GM12878 (cell line): ENCODE data around the gene COBLL1. TPM values are rescaled to one million over a fixed set of nuclear protein-coding genes. Genes with fewer than 3 reads are reported as not detected.
"Not testable (repeated sequence)": the region's sequence is repeated elsewhere in the genome, so short reads cannot be mapped to it uniquely, and the experiment has no call there.

Experiments
- ATAC-seq: fragments of 200-7000 bp; cut with Tn5 transposase; 3 replicates; pipeline ENCODE4 v1.9.1; 2020; ENCODE audit warnings: mild to moderate bottlenecking, moderate library complexity
- BruUV-seq: library from RNA; stranded (reverse); fragments of 400-500 nt; replicated peaks from 2 replicates; lab custom pipeline; 2021; lab: Mats Ljungman, UMichigan
- CTCF ChIA-PET: fragments of 300-600 bp; sonication (Branson Sonifier 250); formaldehyde crosslinking; extraction: SDS; loops from one replicate; lab custom pipeline; 2021; ENCODE audit warnings: inconsistent platforms; lab: Yijun Ruan, JAX
- POLR2A ChIA-PET: fragments of 350-600 bp; formaldehyde crosslinking; extraction: SDS; loops from one replicate; lab custom pipeline; 2021; ENCODE audit warnings: inconsistent platforms; lab: Charles Lee
- RAD21 ChIA-PET: fragments of 300-600 bp; sonication (Branson Sonifier 250); formaldehyde crosslinking; loops from one replicate; lab custom pipeline; 2023; ENCODE audit warnings: antibody characterized with exemption; ENCODE audit not compliant: unreplicated experiment; lab: Charles Lee
- SMC1A ChIA-PET: fragments of 300-600 bp; sonication (Branson Sonifier 250); formaldehyde crosslinking; loops from one replicate; lab custom pipeline; 2023; ENCODE audit not compliant: unreplicated experiment, uncharacterized antibody; lab: Charles Lee
- DNase-seq: peaks from one replicate; pipeline ENCODE4 v3.0.0-alpha.2; 2011; ENCODE audit warnings: low read depth, low spot score
- FAIRE-seq: peaks from 3 replicates; lab custom pipeline; 2011; peaks lifted over from hg19 to GRCh38; lab: Jason Lieb, UNC
- H2AFZ ChIP-seq: 2 replicates; pipeline ENCODE4 v1.6.0; 2011; ENCODE audit warnings: low read depth, low read length, control low read depth; ENCODE audit not compliant: control insufficient read depth
- H3K27ac ChIP-seq: 2 replicates; pipeline ENCODE4 v1.5.1; 2011; ENCODE audit warnings: control low read depth; ENCODE audit not compliant: control insufficient read depth, insufficient read depth
- H3K27me3 ChIP-seq, 2 experiments: replicated peaks in 1 of 2; 2 replicates each; pipeline versions ENCODE4 v1.6.0 to v1.6.1; 2011; ENCODE audit warnings: low read length in 1 of 2; ENCODE audit not compliant: control insufficient read depth in 2 of 2, insufficient read depth in 2 of 2
- H3K36me3 ChIP-seq, 2 experiments: 2 replicates each; pipeline ENCODE4 v1.5.1; 2011; ENCODE audit warnings: low read length in 1 of 2; ENCODE audit not compliant: control insufficient read depth in 2 of 2, insufficient read depth in 2 of 2
- H3K4me1 ChIP-seq: 2 replicates; pipeline ENCODE4 v1.6.1; 2011; ENCODE audit warnings: mild to moderate bottlenecking, low read length, moderate library complexity, mixed read lengths; ENCODE audit not compliant: control insufficient read depth, insufficient read depth
- H3K4me2 ChIP-seq: 2 replicates; pipeline ENCODE4 v1.6.0; 2011; ENCODE audit warnings: control low read depth; ENCODE audit not compliant: control insufficient read depth, insufficient read depth
- H3K4me3 ChIP-seq: fragments of 200-600 bp; sonication (generic); 2 replicates; pipeline ENCODE4 v1.5.1; 2016
- H3K79me2 ChIP-seq: 2 replicates; pipeline ENCODE4 v1.6.0; 2011; ENCODE audit warnings: low read length; ENCODE audit not compliant: control insufficient read depth, insufficient read depth
- H3K9ac ChIP-seq: 2 replicates; pipeline ENCODE4 v1.8.0; 2011; ENCODE audit warnings: low read length, control low read depth, mixed read lengths; ENCODE audit not compliant: control insufficient read depth, insufficient read depth
- H3K9me3 ChIP-seq: replicated peaks from 3 replicates; pipeline ENCODE4 v1.5.1; 2011; ENCODE audit warnings: mild to moderate bottlenecking, low read length; ENCODE audit not compliant: control insufficient read depth, insufficient read depth
- H4K20me1 ChIP-seq: 2 replicates; pipeline ENCODE4 v1.6.0; 2011; ENCODE audit not compliant: control insufficient read depth, insufficient read depth
- BCL11A ChIP-seq: IDR thresholded peaks from 2 replicates; pipeline ENCODE4 v1.6.1; 2011; ENCODE audit warnings: low read depth, low read length
- BMI1 ChIP-seq: fragments of 450-650 bp; IDR thresholded peaks from 2 replicates; pipeline ENCODE4 v1.6.1; 2016; ENCODE audit warnings: mild to moderate bottlenecking, moderate library complexity, borderline replicate concordance
- DPF2 ChIP-seq: fragments of 450-650 bp; IDR thresholded peaks from 2 replicates; pipeline ENCODE4 v1.6.1; 2017; ENCODE audit warnings: mild to moderate bottlenecking
- FOXM1 ChIP-seq: IDR thresholded peaks from 2 replicates; pipeline ENCODE4 v1.6.1; 2012; ENCODE audit warnings: low read depth, mild to moderate bottlenecking, inconsistent platforms, low read length, moderate library complexity
- GABPA ChIP-seq: IDR thresholded peaks from 2 replicates; pipeline ENCODE4 v1.6.1; 2014; ENCODE audit warnings: antibody characterized with exemption, low read depth, mild to moderate bottlenecking, inconsistent platforms
- MEF2A ChIP-seq: IDR thresholded peaks from 2 replicates; pipeline ENCODE4 v1.6.1; 2011; ENCODE audit warnings: low read depth, mild to moderate bottlenecking, low read length, moderate library complexity; ENCODE audit not compliant: insufficient read depth
- MEF2B ChIP-seq: fragments of 450-650 bp; IDR thresholded peaks from 2 replicates; pipeline ENCODE4 v1.6.1; 2018; ENCODE audit warnings: mild to moderate bottlenecking, moderate library complexity; ENCODE audit not compliant: partially characterized antibody, poor library complexity, severe bottlenecking
- NBN ChIP-seq: fragments of 450-650 bp; IDR thresholded peaks from 2 replicates; pipeline ENCODE4 v1.6.1; 2016
- NFIC ChIP-seq: IDR thresholded peaks from 2 replicates; pipeline ENCODE4 v1.6.1; 2012; ENCODE audit warnings: low read depth, mild to moderate bottlenecking, inconsistent platforms, low read length, moderate library complexity
- NR2F1 ChIP-seq: fragments of 450-650 bp; conservative IDR thresholded peaks from 2 replicates; pipeline ENCODE4 v1.6.1; 2017; ENCODE audit warnings: mild to moderate bottlenecking
- PAX5 ChIP-seq: IDR thresholded peaks from 2 replicates; pipeline ENCODE4 v1.6.1; 2011; ENCODE audit warnings: low read depth, low read length, borderline replicate concordance
- PML ChIP-seq: IDR thresholded peaks from 2 replicates; pipeline ENCODE4 v1.6.1; 2012; ENCODE audit warnings: low read length, inconsistent platforms
- RCOR1 ChIP-seq: conservative IDR thresholded peaks from 2 replicates; pipeline ENCODE4 v1.6.1; 2012; ENCODE audit warnings: low read depth, low read length, improper control_type of control experiment
- SPI1 ChIP-seq: IDR thresholded peaks from 2 replicates; pipeline ENCODE4 v1.6.1; 2011; ENCODE audit warnings: low read depth, mild to moderate bottlenecking, low read length, moderate library complexity, borderline replicate concordance; ENCODE audit not compliant: insufficient read depth
- WRNIP1 ChIP-seq: IDR thresholded peaks from 2 replicates; pipeline ENCODE4 v1.6.1; 2011; ENCODE audit warnings: low read depth, low read length, improper control_type of control experiment, borderline replicate concordance
- ZNF217 ChIP-seq: fragments of 450-650 bp; IDR thresholded peaks from 2 replicates; pipeline ENCODE4 v1.6.1; 2017; ENCODE audit warnings: antibody characterized with exemption, mild to moderate bottlenecking
- WGBS: methylation state at CpG from one replicate; pipeline ENCODE4 v1.1.6; 2016; ENCODE audit warnings: low lambda C conversion rate; ENCODE audit not compliant: insufficient replicate concordance, insufficient coverage; ENCODE audit errors: missing lambda C conversion rate; 5-methylcytosine and 5-hydroxymethylcytosine counted together
- in situ Hi-C: fragments of 300-500 bp; cut with MboI; formaldehyde crosslinking; loops from 9 replicates; pipeline ENCODE4 v1.14.3; 2018; ENCODE audit warnings: mixed read lengths
- intact Hi-C: fragments of 100-400 bp; cut with micrococcal nuclease; formaldehyde crosslinking; loops from one replicate; pipeline ENCODE4 v1.14.2; 2022; ENCODE audit not compliant: unreplicated experiment
- polyA plus RNA-seq, 11 experiments: library from polyadenylated mRNA; depleted of rRNA in 4 of 11; unstranded in 6 of 11; stranded (reverse) in 5 of 11; fragments of >200 nt; fragmentation: Nextera tagmentation in 4 of 11; fragmentation: Illumina TruSeq in 1 of 11; extraction: Ambion mirVana in 4 of 11; extraction: Trizol in 1 of 11; gene quantifications; 1 replicate in 1 of 11; 2 replicates in 10 of 11; pipeline versions ENCODE4 v1.2.1 to v1.2.3, GENCODE V29; 2011 to 2016; ENCODE audit warnings: inconsistent platforms in 2 of 11, missing spikeins in 2 of 11, low read depth in 1 of 11
- total RNA-seq, 4 experiments: library from RNA; depleted of rRNA in 3 of 4; stranded (reverse); fragments of >200 nt in 3 of 4; fragmentation: Illumina TruSeq in 1 of 4; extraction: Trizol in 1 of 4; gene quantifications; 2 replicates each; pipeline versions ENCODE4 v1.2.1 to v1.2.3, GENCODE V29; 2013 to 2021
- TF ChIP-seq, protein P1 (sequence below): IDR thresholded peaks from 2 replicates; pipeline ENCODE4 v1.6.1; 2012; ENCODE audit warnings: low read depth, low read length, improper control_type of control experiment
- TF ChIP-seq, protein P2 (sequence below): IDR thresholded peaks from 2 replicates; pipeline ENCODE4 v1.6.1; 2012; ENCODE audit warnings: low read length, inconsistent platforms
- TF ChIP-seq, protein P3 (sequence below): IDR thresholded peaks from 2 replicates; pipeline ENCODE4 v1.6.1; 2011; ENCODE audit warnings: borderline replicate concordance, low read depth, mild to moderate bottlenecking, moderate library complexity, low read length; ENCODE audit not compliant: insufficient read depth, poor library complexity, severe bottlenecking
- TF ChIP-seq, protein P4 (sequence below): fragments of 450-650 bp; IDR thresholded peaks from 2 replicates; pipeline ENCODE4 v1.6.1; 2016; ENCODE audit warnings: mild to moderate bottlenecking

COBLL1 gene
- total and polyA plus RNA-seq, 10 of the 15 experiments (the other 5 are each of a cell fraction or from before 2014, with no cell fraction given) = 0.46 TPM; not detected in 9

GRCh38 chr2:164761201-164761600 lies 80.4 kb downstream of the COBLL1 start:
- DNase-seq (peak; percentile 24), FAIRE-seq (peak; percentile 59), ATAC-seq (peak; percentile 98)
- H3K27me3 ChIP-seq, H3K79me2 ChIP-seq, H3K4me1 ChIP-seq, in situ Hi-C loops, RAD21 ChIA-PET, BruUV-seq, H4K20me1 ChIP-seq, H3K9ac ChIP-seq, H3K4me3 ChIP-seq, H3K36me3 ChIP-seq, H3K27ac ChIP-seq, H3K4me2 ChIP-seq, H2AFZ ChIP-seq, H3K9me3 ChIP-seq, POLR2A ChIA-PET, intact Hi-C loops: not testable (repeated sequence)
- CTCF ChIA-PET = interaction anchor here (0.9 kb wide), 1 partner anchor 201 kb away, joined by 3 read pairs; no protein-coding TSS in a partner anchor
- WGBS = 0% methylated on average over 9 of the region's 9 CpGs
- SMC1A ChIA-PET = interaction anchor here (0.7 kb wide), 1 partner anchor 194 kb away, joined by 3 read pairs; no protein-coding TSS in a partner anchor
- TF ChIP-seq SPI1 (peak; percentile 82; the same call in 1 of the 2 replicates), ZNF217 (peak; percentile 100), PML (peak; percentile 74; the same call in 1 of the 2 replicates), NBN (peak; percentile 79), NFIC (peak; percentile 93), WRNIP1 (peak; percentile 76; the same call in 1 of the 2 replicates), PAX5 (peak; percentile 89), NR2F1 (peak; percentile 85), MEF2B (peak; percentile 69), MEF2A (peak; percentile 76; the same call in 1 of the 2 replicates), RCOR1 (peak; percentile 96), GABPA (peak; percentile 60; the same call in 1 of the 2 replicates), FOXM1 (peak; percentile 84; the same call in 1 of the 2 replicates), BCL11A (peak; percentile 74; the same call in 1 of the 2 replicates), BMI1 (0 out of 2 replicates have a peak, but pooled peaks have one; percentile 50), DPF2 (peak; percentile 51; the same call in 1 of the 2 replicates)
- TF ChIP-seq, protein P1, sequence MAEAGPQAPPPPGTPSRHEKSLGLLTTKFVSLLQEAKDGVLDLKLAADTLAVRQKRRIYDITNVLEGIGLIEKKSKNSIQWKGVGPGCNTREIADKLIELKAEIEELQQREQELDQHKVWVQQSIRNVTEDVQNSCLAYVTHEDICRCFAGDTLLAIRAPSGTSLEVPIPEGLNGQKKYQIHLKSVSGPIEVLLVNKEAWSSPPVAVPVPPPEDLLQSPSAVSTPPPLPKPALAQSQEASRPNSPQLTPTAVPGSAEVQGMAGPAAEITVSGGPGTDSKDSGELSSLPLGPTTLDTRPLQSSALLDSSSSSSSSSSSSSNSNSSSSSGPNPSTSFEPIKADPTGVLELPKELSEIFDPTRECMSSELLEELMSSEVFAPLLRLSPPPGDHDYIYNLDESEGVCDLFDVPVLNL = peak; percentile 48; the same call in 1 of the 2 replicates
- TF ChIP-seq, protein P2, sequence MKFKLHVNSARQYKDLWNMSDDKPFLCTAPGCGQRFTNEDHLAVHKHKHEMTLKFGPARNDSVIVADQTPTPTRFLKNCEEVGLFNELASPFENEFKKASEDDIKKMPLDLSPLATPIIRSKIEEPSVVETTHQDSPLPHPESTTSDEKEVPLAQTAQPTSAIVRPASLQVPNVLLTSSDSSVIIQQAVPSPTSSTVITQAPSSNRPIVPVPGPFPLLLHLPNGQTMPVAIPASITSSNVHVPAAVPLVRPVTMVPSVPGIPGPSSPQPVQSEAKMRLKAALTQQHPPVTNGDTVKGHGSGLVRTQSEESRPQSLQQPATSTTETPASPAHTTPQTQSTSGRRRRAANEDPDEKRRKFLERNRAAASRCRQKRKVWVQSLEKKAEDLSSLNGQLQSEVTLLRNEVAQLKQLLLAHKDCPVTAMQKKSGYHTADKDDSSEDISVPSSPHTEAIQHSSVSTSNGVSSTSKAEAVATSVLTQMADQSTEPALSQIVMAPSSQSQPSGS = peak; percentile 94
- TF ChIP-seq, protein P3, sequence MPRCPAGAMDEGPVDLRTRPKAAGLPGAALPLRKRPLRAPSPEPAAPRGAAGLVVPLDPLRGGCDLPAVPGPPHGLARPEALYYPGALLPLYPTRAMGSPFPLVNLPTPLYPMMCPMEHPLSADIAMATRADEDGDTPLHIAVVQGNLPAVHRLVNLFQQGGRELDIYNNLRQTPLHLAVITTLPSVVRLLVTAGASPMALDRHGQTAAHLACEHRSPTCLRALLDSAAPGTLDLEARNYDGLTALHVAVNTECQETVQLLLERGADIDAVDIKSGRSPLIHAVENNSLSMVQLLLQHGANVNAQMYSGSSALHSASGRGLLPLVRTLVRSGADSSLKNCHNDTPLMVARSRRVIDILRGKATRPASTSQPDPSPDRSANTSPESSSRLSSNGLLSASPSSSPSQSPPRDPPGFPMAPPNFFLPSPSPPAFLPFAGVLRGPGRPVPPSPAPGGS = peak; percentile 61
- TF ChIP-seq, protein P4, sequence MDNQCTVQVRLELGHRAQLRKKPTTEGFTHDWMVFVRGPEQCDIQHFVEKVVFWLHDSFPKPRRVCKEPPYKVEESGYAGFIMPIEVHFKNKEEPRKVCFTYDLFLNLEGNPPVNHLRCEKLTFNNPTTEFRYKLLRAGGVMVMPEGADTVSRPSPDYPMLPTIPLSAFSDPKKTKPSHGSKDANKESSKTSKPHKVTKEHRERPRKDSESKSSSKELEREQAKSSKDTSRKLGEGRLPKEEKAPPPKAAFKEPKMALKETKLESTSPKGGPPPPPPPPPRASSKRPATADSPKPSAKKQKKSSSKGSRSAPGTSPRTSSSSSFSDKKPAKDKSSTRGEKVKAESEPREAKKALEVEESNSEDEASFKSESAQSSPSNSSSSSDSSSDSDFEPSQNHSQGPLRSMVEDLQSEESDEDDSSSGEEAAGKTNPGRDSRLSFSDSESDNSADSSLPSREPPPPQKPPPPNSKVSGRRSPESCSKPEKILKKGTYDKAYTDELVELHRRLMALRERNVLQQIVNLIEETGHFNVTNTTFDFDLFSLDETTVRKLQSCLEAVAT = 0 out of 2 replicates have a peak, but pooled peaks have one; percentile 24
